Liver (tissue), 9 donors: ENCODE results near the gene PPP4R1. TPM values are rescaled to one million over a fixed set of nuclear protein-coding genes. Genes with fewer than 3 reads are reported as not detected.

Experiments used
- DNase-seq: peaks from one replicate; pipeline ENCODE4 v3.0.0-alpha.2; 2017; ENCODE audit warnings: low spot score
- H3K27ac ChIP-seq, 2 donors: one replicate each; pipeline ENCODE4 v1.7.0; 2013; ENCODE audit warnings: inconsistent platforms in 2 of 2, low read length in 2 of 2, control low read depth in 1 of 2, low read depth in 1 of 2, mild to moderate bottlenecking in 1 of 2
- H3K27me3 ChIP-seq, 4 donors: one replicate each; pipeline versions ENCODE4 v1.6.1 to v1.7.0; 2013; ENCODE audit warnings: low read length in 3 of 4, inconsistent platforms in 1 of 4, mild to moderate bottlenecking in 1 of 4, moderate library complexity in 1 of 4; ENCODE audit not compliant: control insufficient read depth in 4 of 4, insufficient read depth in 4 of 4
- H3K36me3 ChIP-seq, 4 donors: one replicate each; pipeline versions ENCODE4 v1.6.1 to v1.7.0; 2013; ENCODE audit warnings: low read length in 3 of 4, mild to moderate bottlenecking in 3 of 4, low read depth in 1 of 4, moderate library complexity in 1 of 4; ENCODE audit not compliant: control insufficient read depth in 4 of 4, insufficient read depth in 3 of 4
- H3K4me1 ChIP-seq, 4 donors: one replicate each; pipeline versions ENCODE4 v1.6.1 to v1.7.0; 2013; ENCODE audit warnings: low read length in 3 of 4, mild to moderate bottlenecking in 3 of 4, moderate library complexity in 1 of 4; ENCODE audit not compliant: control insufficient read depth in 4 of 4, insufficient read depth in 4 of 4
- H3K4me3 ChIP-seq, 3 donors: one replicate each; pipeline versions ENCODE4 v1.6.1 to v1.7.0; 2013; ENCODE audit warnings: low read length in 3 of 3, control low read depth in 1 of 3, low read depth in 1 of 3, mild to moderate bottlenecking in 1 of 3
- H3K9ac ChIP-seq, 2 donors: one replicate each; pipeline ENCODE4 v1.7.0; 2013; ENCODE audit warnings: low read length in 2 of 2, mild to moderate bottlenecking in 2 of 2, moderate library complexity in 2 of 2, control low read depth in 1 of 2, low read depth in 1 of 2
- H3K9me3 ChIP-seq, 4 donors: one replicate each; pipeline versions ENCODE4 v1.6.1 to v1.7.0; 2013; ENCODE audit warnings: low read length in 3 of 4; ENCODE audit not compliant: control insufficient read depth in 4 of 4
- FOXA1 ChIP-seq: IDR thresholded peaks from 2 replicates; pipeline ENCODE4 v1.6.1; 2016; ENCODE audit warnings: antibody characterized with exemption
- FOXA2 ChIP-seq: IDR thresholded peaks from 2 replicates; pipeline ENCODE4 v1.6.1; 2016; ENCODE audit warnings: antibody characterized with exemption
- GABPA ChIP-seq, 2 donors: IDR thresholded peaks in 1 of 2; conservative IDR thresholded peaks in 1 of 2; 2 replicates each; pipeline ENCODE4 v1.6.1; 2016; ENCODE audit warnings: antibody characterized with exemption in 2 of 2, mild to moderate bottlenecking in 1 of 2, moderate library complexity in 1 of 2
- HNF4A ChIP-seq, 2 donors: conservative IDR thresholded peaks; 2 replicates each; pipeline ENCODE4 v1.6.1; 2016; ENCODE audit warnings: antibody characterized with exemption in 2 of 2, mild to moderate bottlenecking in 2 of 2
- HNF4G ChIP-seq: IDR thresholded peaks from 2 replicates; pipeline ENCODE4 v1.6.1; 2016; ENCODE audit warnings: antibody characterized with exemption
- JUND ChIP-seq, 2 donors: IDR thresholded peaks; 2 replicates each; pipeline ENCODE4 v1.6.1; 2016; ENCODE audit warnings: antibody characterized with exemption in 2 of 2
- NR2F2 ChIP-seq: IDR thresholded peaks from 2 replicates; pipeline ENCODE4 v1.6.1; 2016; ENCODE audit warnings: antibody characterized with exemption
- RAD21 ChIP-seq, 2 donors: IDR thresholded peaks; 2 replicates each; pipeline ENCODE4 v1.6.1; 2016; ENCODE audit warnings: antibody characterized with exemption in 2 of 2, mild to moderate bottlenecking in 2 of 2
- RXRA ChIP-seq, 2 donors: IDR thresholded peaks; 2 replicates each; pipeline ENCODE4 v1.6.1; 2017 to 2018; ENCODE audit warnings: antibody characterized with exemption in 2 of 2, mild to moderate bottlenecking in 1 of 2
- SP1 ChIP-seq: IDR thresholded peaks from 2 replicates; pipeline ENCODE4 v1.6.1; 2018; ENCODE audit warnings: antibody characterized with exemption, mild to moderate bottlenecking
- YY1 ChIP-seq: IDR thresholded peaks from 2 replicates; pipeline ENCODE4 v1.6.1; 2016; ENCODE audit warnings: antibody characterized with exemption, mild to moderate bottlenecking
- WGBS: extraction: QIAGEN DNeasy Blood & Tissue Kit; methylation state at CpG from one replicate; pipeline ENCODE4 v1.1.7; 2013; 5-methylcytosine and 5-hydroxymethylcytosine counted together
- polyA plus RNA-seq, 2 donors: library from polyadenylated mRNA; stranded (reverse) in 1 of 2; unstranded in 1 of 2; fragments of 200-250 nt in 1 of 2; fragments of >200 nt in 1 of 2; fragmentation: Nextera tagmentation in 1 of 2; extraction: Ambion mirVana in 1 of 2; gene quantifications; one replicate each; pipeline versions ENCODE4 v1.2.1 to v1.2.3, GENCODE V29; 2013 to 2015
- total RNA-seq, 2 donors: library from RNA; depleted of rRNA; stranded (reverse); fragments of >200 nt; gene quantifications; one replicate each; pipeline ENCODE4 v1.2.3, GENCODE V29; 2014
- TF ChIP-seq, protein P1 (sequence below): IDR thresholded peaks from 2 replicates; pipeline ENCODE4 v1.6.1; 2016; ENCODE audit warnings: antibody characterized with exemption
- TF ChIP-seq, protein P2 (sequence below): IDR thresholded peaks from 2 replicates; pipeline ENCODE4 v1.6.1; 2016; ENCODE audit warnings: antibody characterized with exemption, mild to moderate bottlenecking
- TF ChIP-seq, protein P3 (sequence below): IDR thresholded peaks from 2 replicates; pipeline ENCODE4 v1.6.1; 2016; ENCODE audit warnings: antibody characterized with exemption
- TF ChIP-seq, protein P4 (sequence below): IDR thresholded peaks from 2 replicates; pipeline ENCODE4 v1.6.1; 2016; ENCODE audit warnings: antibody characterized with exemption
- donor health status: healthy.
- donor health status: healthy.
- donor health status: healthy.
- donor health status: healthy.
- donor health status: healthy.

PPP4R1 gene
- total and polyA plus RNA-seq, 4 donors = 11.7 to 50.8 (median 22.8) TPM

DNA sequence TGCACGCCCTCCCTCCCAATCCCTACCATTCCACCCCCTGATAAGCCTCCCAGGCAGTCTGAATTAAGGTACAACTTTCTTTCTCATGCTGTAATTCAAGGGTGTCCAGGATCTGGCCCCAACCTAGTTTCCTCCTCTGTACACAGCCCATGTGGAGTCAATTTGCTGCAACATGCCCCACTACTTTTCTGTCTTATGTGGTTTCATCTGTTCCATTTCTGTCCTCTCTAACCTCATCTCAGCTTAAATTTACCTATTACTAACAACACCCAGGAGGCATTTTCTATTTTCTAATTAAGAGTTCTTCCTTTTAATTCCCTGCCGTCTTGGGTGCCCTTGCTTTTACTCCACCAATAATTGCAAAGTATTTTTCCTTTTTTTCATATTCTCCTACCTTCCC, 10.0 kb downstream of the PPP4R1 start:
- Histone ChIP-seq H3K4me3 (no peak overlapping the region), H3K27ac (no peak overlapping the region), H3K9me3 (peaks cover 0 to 3% (median 0%) of the 10 kb centered on the region in 4 donors), H3K9ac (no peak overlapping the region), H3K4me1 (peaks cover 6 to 14% (median 11%) of the 10 kb centered on the region in 4 donors), H3K27me3 (no peaks in the 10 kb centered on the region), H3K36me3 (no peaks in the 10 kb centered on the region)
- 94% methylated on average over 2 of the region's 2 CpGs for WGBS
- TF ChIP-seq FOXA1 = no peak
- TF ChIP-seq HNF4A (conservative IDR thresholded peaks at IDR 0.05) = no peak
- no peak for TF ChIP-seq NR2F2
- DNase-seq = no peak

DNA sequence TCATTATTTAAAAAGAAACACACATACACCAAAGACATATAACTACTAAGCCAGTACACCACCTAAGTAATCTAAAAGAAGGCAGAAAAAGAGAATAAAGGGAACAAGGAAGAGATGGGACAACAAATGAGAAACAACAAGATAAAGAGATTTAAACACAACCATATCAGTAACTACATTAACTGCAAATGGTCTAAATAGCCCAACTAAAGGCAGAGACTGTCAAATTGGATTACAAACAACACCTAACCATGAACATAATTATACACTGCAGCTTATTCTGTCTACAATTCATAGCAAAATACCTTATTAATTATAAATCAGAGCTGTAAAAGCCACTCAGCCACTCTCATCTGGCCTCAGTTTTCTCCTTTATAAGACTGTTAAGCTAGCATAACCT, 15.0 kb downstream of the PPP4R1 start:
- no peak overlapping the region for H3K4me3 ChIP-seq
- H3K27ac ChIP-seq = no peak overlapping the region
- H3K27me3 ChIP-seq = no peaks in the 10 kb centered on the region
- H3K4me1 ChIP-seq = peaks cover 0 to 7% (median under 1%) of the 10 kb centered on the region in 4 donors
- peaks cover 0 to 3% (median 0%) of the 10 kb centered on the region in 4 donors for H3K9me3 ChIP-seq
- no peaks in the 10 kb centered on the region for H3K36me3 ChIP-seq
- no peak overlapping the region for H3K9ac ChIP-seq
- no peak for DNase-seq
- no peak for TF ChIP-seq RAD21 (IDR thresholded peaks at IDR 0.05)
- no peak for TF ChIP-seq YY1
- no peak for TF ChIP-seq SP1
- TF ChIP-seq RXRA (IDR thresholded peaks at IDR 0.05) = no peak
- TF ChIP-seq FOXA1 = no peak
- TF ChIP-seq JUND (IDR thresholded peaks at IDR 0.05) = no peak
- TF ChIP-seq FOXA2 = no peak
- no peak for TF ChIP-seq GABPA (IDR thresholded peaks at IDR 0.05 in 1 of 2, conservative IDR thresholded peaks at IDR 0.05 in 1 of 2)
- TF ChIP-seq HNF4A (conservative IDR thresholded peaks at IDR 0.05) = no peak
- no peak for TF ChIP-seq HNF4G
- TF ChIP-seq, protein P1, sequence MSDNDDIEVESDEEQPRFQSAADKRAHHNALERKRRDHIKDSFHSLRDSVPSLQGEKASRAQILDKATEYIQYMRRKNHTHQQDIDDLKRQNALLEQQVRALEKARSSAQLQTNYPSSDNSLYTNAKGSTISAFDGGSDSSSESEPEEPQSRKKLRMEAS = no peak
- no peak for TF ChIP-seq NR2F2
- TF ChIP-seq, protein P2, sequence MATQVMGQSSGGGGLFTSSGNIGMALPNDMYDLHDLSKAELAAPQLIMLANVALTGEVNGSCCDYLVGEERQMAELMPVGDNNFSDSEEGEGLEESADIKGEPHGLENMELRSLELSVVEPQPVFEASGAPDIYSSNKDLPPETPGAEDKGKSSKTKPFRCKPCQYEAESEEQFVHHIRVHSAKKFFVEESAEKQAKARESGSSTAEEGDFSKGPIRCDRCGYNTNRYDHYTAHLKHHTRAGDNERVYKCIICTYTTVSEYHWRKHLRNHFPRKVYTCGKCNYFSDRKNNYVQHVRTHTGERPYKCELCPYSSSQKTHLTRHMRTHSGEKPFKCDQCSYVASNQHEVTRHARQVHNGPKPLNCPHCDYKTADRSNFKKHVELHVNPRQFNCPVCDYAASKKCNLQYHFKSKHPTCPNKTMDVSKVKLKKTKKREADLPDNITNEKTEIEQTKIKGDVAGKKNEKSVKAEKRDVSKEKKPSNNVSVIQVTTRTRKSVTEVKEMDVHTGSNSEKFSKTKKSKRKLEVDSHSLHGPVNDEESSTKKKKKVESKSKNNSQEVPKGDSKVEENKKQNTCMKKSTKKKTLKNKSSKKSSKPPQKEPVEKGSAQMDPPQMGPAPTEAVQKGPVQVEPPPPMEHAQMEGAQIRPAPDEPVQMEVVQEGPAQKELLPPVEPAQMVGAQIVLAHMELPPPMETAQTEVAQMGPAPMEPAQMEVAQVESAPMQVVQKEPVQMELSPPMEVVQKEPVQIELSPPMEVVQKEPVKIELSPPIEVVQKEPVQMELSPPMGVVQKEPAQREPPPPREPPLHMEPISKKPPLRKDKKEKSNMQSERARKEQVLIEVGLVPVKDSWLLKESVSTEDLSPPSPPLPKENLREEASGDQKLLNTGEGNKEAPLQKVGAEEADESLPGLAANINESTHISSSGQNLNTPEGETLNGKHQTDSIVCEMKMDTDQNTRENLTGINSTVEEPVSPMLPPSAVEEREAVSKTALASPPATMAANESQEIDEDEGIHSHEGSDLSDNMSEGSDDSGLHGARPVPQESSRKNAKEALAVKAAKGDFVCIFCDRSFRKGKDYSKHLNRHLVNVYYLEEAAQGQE = no peak
- TF ChIP-seq, protein P3, sequence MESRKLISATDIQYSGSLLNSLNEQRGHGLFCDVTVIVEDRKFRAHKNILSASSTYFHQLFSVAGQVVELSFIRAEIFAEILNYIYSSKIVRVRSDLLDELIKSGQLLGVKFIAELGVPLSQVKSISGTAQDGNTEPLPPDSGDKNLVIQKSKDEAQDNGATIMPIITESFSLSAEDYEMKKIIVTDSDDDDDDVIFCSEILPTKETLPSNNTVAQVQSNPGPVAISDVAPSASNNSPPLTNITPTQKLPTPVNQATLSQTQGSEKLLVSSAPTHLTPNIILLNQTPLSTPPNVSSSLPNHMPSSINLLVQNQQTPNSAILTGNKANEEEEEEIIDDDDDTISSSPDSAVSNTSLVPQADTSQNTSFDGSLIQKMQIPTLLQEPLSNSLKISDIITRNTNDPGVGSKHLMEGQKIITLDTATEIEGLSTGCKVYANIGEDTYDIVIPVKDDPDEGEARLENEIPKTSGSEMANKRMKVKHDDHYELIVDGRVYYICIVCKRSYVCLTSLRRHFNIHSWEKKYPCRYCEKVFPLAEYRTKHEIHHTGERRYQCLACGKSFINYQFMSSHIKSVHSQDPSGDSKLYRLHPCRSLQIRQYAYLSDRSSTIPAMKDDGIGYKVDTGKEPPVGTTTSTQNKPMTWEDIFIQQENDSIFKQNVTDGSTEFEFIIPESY = no peak

DNA sequence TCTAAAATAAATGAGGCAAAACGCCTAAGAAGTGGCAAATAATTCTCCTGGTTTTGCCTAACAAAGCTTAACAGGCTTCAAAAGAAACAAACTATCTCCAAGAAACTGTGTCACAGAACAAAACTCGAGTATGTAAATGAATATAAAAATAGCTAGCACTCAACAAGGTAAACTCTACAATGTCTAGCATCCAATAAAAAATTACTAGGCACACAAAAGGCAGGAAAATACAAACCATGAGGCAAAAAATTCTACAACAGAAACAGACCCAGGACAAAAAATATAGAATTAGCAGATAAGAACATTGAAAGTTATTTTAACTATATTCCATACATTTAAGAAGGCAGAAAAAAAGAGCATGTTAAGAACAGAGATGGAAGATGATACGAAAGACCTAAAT, 16.8 kb downstream of the PPP4R1 start:
- TF ChIP-seq GABPA (IDR thresholded peaks at IDR 0.05 in 1 of 2, conservative IDR thresholded peaks at IDR 0.05 in 1 of 2) (no peak), FOXA1 (no peak), NR2F2 (no peak)
- TF ChIP-seq, protein P4, sequence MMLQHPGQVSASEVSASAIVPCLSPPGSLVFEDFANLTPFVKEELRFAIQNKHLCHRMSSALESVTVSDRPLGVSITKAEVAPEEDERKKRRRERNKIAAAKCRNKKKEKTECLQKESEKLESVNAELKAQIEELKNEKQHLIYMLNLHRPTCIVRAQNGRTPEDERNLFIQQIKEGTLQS = no peak
- TF ChIP-seq, protein P2 = no peak
- TF ChIP-seq, protein P1 = no peak
- no peak for DNase-seq
- H3K4me1 ChIP-seq = peaks cover 0 to 7% (median 2%) of the 10 kb centered on the region in 4 donors
- no peak overlapping the region for H3K27ac ChIP-seq
- no peak overlapping the region for H3K4me3 ChIP-seq
- H3K36me3 ChIP-seq = no peaks in the 10 kb centered on the region
- H3K9ac ChIP-seq = no peak overlapping the region
- H3K9me3 ChIP-seq = peaks cover 0 to 3% (median 0%) of the 10 kb centered on the region in 4 donors
- no peaks in the 10 kb centered on the region for H3K27me3 ChIP-seq
- 98% methylated on average over 3 of the region's 3 CpGs for WGBS
